Measurements from ENCODE around the gene OPRL1. TPM values are rescaled to one million over a fixed set of nuclear protein-coding genes. Genes with fewer than 3 reads are reported as not detected.

OPRL1 gene
- total and polyA plus RNA-seq, 2 of the 8 experiments (the other 6 are each of a cell fraction or from before 2014, with no cell fraction given): 0.63 to 0.98 TPM

DNA sequence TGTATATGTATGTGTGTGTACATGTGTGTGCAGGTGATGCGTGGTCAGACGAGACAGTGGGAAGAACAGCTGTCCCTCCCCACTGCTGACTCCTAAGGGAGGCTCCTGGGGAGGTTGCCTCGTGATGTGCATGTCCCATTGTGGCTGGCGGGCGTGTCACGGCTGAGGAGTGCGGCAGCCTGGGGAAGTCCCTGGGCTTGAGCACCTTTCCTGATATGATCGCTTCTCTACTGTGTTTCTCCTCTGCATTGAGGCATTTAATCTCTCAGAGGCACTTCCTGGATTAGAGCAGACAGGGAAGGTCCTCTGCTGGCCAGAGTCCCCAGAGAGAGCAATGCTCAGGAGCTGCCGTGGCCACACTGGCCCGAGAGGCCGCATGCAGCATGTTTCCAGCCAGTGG lies 16.0 kb downstream of the OPRL1 start (continued):
- TF ChIP-seq PHF8 (conservative IDR thresholded peaks at IDR 0.05; ENCODE audit: low read depth, low read length) (no peak), KDM4A (IDR thresholded peaks at IDR 0.05; ENCODE audit: low read depth, low read length, severe bottlenecking) (no peak), TEAD4 (IDR thresholded peaks at IDR 0.05; ENCODE audit: low read depth, low read length) (no peak), NANOG (IDR thresholded peaks at IDR 0.05; ENCODE audit: insufficient read depth, low read depth, low read length, poor library complexity, severe bottlenecking) (no peak)
